Measurements from ENCODE around the gene ERVH48-1.
"Not testable (repeated sequence)": the region's sequence is repeated elsewhere in the genome, so short reads cannot be mapped to it uniquely, and the experiment has no call there.

The ERVH48-1 gene

GRCh38 chr21:42908484-42908883 lies 16.9 kb downstream of the ERVH48-1 start:
- not testable (repeated sequence) for DNase-seq (ENCODE audit: low read depth)

DNA sequence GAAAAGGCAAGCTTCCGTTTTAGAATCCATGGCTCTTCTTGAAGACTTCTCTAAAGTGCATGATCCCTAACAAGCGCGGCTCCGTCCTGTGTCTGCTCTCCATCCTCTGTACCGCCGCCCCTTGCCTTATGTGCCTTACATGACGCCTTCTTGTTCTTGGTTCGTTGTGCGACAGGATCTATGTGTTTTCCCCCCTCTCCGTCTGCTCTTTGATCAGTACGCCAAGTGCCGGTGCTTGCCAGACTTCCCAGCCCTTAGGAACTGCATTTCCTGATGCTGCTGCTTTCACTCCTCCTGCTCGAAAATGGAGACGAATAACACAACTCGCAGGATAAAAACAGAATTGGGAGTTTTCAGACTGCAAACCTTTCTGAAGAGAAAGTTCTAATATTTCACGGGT lies 19.2 kb downstream of the ERVH48-1 start:
- no peak for DNase-seq (ENCODE audit: low read depth)

- no peak for DNase-seq (ENCODE audit: low read depth)
Observed at GRCh38 chr21:42905195-42905594, 20.2 kb downstream of the ERVH48-1 start.

DNA sequence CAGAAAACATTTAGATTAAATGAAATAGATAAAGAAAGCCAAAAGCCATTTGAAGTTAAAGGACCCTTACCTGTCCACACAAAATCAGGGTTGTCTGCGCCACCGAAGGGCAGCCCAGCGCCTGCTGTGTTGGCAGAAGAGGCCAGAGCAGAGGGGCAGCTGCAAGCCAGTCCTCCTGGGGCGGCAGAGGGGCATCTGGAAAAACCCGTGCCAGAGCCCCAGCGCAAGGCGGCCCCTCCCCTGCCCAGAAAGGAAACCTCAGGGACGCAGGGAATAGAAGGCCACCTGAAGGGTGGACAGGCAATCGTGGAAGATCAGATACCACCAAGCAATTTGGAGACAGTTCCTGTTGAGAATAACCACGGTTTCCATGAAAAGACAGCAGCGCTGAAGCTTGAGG lies 21.6 kb downstream of the ERVH48-1 start:
- no peak for DNase-seq (ENCODE audit: low read depth)

DNA sequence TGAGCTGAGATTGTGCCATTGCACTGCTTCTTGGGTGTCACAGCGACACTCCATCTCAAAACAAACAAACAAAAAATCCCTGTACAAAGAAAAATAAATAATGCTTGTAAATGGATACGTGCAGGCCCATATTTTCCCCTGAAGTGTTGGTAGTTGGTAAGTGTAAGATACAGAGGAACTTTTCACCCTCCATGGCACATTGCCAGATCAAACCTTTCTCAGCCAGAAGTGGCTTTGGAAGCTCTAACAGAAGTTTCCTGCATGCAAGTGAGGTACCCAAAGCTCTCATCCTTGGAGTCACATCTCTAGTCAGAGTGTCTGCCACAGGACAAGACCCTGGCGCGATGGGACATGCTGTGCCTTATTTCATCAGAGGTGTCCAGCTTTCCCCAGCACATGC lies 25.0 kb downstream of the ERVH48-1 start:
- no peak for DNase-seq (ENCODE audit: low read depth)

GRCh38 chr21:42892931-42893755 lies 32.3 kb downstream of the ERVH48-1 start, which contains the start of gene NDUFV3:
NDUFV3 (plus strand) TSS chr21:42893309; CDS start chr21:42893334, 25 bp downstream.
- peak; percentile 100 for DNase-seq (ENCODE audit: low read depth)

DNA sequence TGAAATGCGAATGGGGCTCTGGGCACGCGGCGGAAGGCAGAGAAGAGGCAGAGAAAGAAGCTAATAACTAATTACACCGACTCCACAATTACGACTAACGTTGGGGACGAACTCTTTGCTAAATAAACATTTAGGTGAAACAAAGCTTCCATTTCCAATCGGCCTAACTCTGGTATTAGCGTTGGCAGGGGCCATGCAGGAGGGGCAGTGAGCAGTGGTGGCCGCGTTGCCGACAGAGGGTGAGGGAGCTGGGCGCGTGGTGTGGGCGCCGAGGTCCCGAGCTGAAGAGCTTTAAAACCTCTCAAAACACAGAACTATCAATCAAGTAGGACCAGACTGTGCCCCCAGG lies 32.9 kb downstream of the ERVH48-1 start:
- DNase-seq (ENCODE audit: low read depth), result no peak

DNA sequence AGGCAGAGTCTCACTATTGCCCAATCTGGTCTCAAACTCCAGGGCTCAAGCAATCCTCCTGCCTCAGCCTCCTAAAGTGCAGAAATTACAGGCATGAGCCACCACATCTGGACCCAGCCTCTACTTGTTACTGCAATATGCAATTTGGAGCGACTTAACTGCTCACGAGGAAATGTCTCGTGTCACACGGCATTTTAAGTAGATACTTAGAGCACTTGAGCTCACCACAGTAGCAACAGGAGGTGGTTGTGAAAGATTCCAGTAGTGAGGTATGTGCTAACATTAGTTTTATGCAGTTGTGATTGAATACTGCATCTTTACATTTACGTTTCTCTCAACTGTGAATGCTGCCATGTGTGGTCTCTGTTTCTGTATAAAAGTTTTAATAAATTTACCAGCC lies 38.1 kb downstream of the ERVH48-1 start:
- no peak for DNase-seq (ENCODE audit: low read depth)

- DNase-seq (ENCODE audit: low read depth), result no peak
Observed at GRCh38 chr21:42883921-42884320, 41.5 kb downstream of the ERVH48-1 start.

DNA sequence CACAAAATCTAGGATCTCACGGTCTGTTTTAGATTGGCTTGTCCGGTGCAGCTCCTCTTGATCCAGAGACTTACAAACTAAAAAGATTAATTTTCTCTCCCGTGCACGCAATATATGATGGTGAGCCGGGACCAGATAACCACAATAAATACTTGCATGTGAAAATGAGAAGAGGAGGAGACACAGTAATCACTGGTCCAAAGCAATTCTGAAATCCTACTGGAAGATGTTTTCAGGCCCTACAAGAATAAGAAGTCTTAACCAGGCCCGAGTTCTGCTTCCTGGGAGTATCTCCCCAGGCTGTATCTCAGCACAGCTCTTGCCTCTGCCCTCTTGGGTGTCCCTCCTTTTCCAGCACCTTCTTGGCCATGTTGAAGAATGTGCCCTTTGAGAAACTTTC lies 45.1 kb downstream of the ERVH48-1 start:
- DNase-seq (ENCODE audit: low read depth), result no peak

- peak; percentile 96 for DNase-seq (ENCODE audit: low read depth)
Observed at GRCh38 chr21:42878993-42879787, 46.2 kb downstream of the ERVH48-1 start, which contains the start of gene WDR4. WDR4 (minus strand) TSS chr21:42879539; CDS start chr21:42879495, 44 bp downstream.

DNA sequence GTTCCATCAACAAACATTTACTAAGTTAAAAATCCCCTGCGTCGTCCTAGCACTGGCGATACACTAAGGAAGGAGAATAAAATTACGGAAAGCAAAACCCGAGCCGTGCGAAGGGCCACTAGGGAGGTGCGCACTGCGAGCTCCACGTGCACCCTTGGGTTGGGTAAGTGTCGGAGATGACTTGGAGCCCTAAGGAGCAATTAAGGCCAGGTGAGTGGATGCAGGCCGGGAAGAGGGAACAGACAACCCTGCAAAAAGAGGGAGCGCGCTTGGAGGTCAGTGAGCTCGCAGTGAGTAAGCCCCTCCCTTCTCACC lies 46.8 kb downstream of the ERVH48-1 start:
- DNase-seq (ENCODE audit: low read depth), result no peak

DNA sequence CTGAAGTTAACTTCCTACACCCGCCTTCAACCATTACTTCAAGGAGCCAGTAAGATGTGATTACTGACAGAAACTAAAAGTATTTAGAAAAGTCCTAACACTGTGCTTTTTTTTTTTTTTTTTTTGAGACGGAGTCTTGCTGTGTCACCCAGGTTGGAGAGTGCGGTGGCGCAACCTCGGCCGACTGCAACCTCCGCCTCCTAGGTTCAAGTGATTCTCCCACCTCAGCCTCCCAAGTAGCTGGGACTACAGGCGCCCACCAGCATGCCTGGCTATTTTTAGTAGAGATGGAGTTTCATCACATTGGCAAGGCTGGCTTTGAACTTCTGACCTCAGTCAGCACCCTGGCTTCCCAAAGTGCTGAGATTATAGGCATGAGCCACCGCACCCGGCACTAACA lies 49.6 kb downstream of the ERVH48-1 start:
- DNase-seq (ENCODE audit: low read depth), result not testable (repeated sequence)

GRCh38 chr21:42873096-42873495 lies 52.3 kb downstream of the ERVH48-1 start:
- no peak for DNase-seq (ENCODE audit: low read depth)

GRCh38 chr21:42868196-42868595 lies 57.2 kb downstream of the ERVH48-1 start:
- no peak for DNase-seq (ENCODE audit: low read depth)
